Stimulated activated CD8-positive, alpha-beta memory T cell treated with anti-CD3 and anti-CD28 coated beads, Interleukin-12 subunit alpha, Interleukin-12 subunit beta, amount 100 ng/mL, for 1 hour (primary cell): ENCODE measurements around the gene KRT26.
"Not testable (repeated sequence)": the region's sequence is repeated elsewhere in the genome, so short reads cannot be mapped to it uniquely, and the experiment has no call there.

Experiments
- DNase-seq: peaks from one replicate; pipeline ENCODE4 v3.0.0-alpha.2; 2020; ENCODE audit warnings: low read depth

The KRT26 gene

GRCh38 chr17:40772101-40772500, at the start of gene KRT26:
Gene KRT26, minus strand, starts transcription at chr17:40772201. Its CDS starts 88 bp downstream, at chr17:40772113.
- DNase-seq = no peak

- DNase-seq = no peak
Observed at GRCh38 chr17:40821536-40821935, 49.5 kb upstream of the KRT26 start.

GRCh38 chr17:40820228-40820838, 48.3 kb upstream of the KRT26 start:
- no peak for DNase-seq

GRCh38 chr17:40819528-40820125, 47.6 kb upstream of the KRT26 start:
- no peak for DNase-seq

- peak; percentile 70 for DNase-seq
Observed at GRCh38 chr17:40818733-40819527, 46.9 kb upstream of the KRT26 start.

GRCh38 chr17:40818343-40818732, 46.3 kb upstream of the KRT26 start:
- no peak for DNase-seq

- no peak for DNase-seq
Observed at GRCh38 chr17:40817103-40817682, 45.2 kb upstream of the KRT26 start.

GRCh38 chr17:40816569-40816968, 44.6 kb upstream of the KRT26 start:
- DNase-seq = no peak

GRCh38 chr17:40815381-40815780, 43.4 kb upstream of the KRT26 start:
- no peak for DNase-seq

- DNase-seq = not testable (repeated sequence)
Observed at GRCh38 chr17:40814657-40815056, 42.7 kb upstream of the KRT26 start.

- DNase-seq = no peak
Observed at GRCh38 chr17:40813804-40814203, 41.8 kb upstream of the KRT26 start.

GRCh38 chr17:40812639-40813038, 40.6 kb upstream of the KRT26 start:
- DNase-seq = no peak

GRCh38 chr17:40810494-40810893, 38.5 kb upstream of the KRT26 start:
- DNase-seq = no peak

- no peak for DNase-seq
Observed at GRCh38 chr17:40809721-40810421, 37.9 kb upstream of the KRT26 start.

GRCh38 chr17:40806131-40806530, 34.1 kb upstream of the KRT26 start:
- no peak for DNase-seq

- DNase-seq = peak; percentile 52
Observed at GRCh38 chr17:40803617-40804082, 31.6 kb upstream of the KRT26 start.

GRCh38 chr17:40801157-40801556, 29.2 kb upstream of the KRT26 start:
- no peak for DNase-seq

- no peak for DNase-seq
Observed at GRCh38 chr17:40800381-40800780, 28.4 kb upstream of the KRT26 start.

GRCh38 chr17:40799859-40800258, 27.9 kb upstream of the KRT26 start, which contains the start of gene KRT28:
Gene KRT28, minus strand, starts transcription at chr17:40799959. Its CDS starts 66 bp downstream, at chr17:40799893.
- DNase-seq = no peak

- no peak for DNase-seq
Observed at GRCh38 chr17:40796846-40797245, 24.8 kb upstream of the KRT26 start.

- DNase-seq = no peak
Observed at GRCh38 chr17:40795019-40795667, 23.1 kb upstream of the KRT26 start.
